Midbrain (tissue), 1 donor: ENCODE results near the gene MYO7B.

ENCODE experiments used
- DNase-seq: peaks from one replicate; lab custom pipeline; 2025; lab: John Stamatoyannopoulos, UW

The MYO7B gene

DNA sequence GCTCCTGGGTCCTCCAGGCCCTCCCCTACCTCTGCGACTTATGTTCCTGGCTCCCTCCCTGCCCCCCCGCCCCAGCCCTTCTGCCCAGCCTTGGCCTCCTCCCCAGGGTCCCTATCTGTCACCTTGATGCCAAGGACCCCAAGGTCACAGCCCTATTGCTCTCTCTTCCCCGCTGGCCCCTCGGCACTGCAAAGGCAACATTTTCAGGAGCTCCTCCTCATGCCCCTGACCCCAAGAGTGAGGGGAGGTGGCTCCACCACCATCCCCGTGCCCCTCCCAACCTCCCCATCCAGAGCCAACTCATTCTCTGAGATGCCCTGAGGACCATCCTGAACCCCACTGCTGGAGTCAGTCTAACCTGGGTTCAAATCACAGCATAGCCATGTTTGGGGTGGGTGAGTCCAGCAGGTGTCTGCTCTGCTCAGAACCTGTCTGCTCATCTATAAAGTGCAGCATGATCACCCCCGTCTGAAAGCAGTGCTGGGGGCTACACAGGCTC, 128.1 kb downstream of the MYO7B start:
- no peak for DNase-seq

DNA sequence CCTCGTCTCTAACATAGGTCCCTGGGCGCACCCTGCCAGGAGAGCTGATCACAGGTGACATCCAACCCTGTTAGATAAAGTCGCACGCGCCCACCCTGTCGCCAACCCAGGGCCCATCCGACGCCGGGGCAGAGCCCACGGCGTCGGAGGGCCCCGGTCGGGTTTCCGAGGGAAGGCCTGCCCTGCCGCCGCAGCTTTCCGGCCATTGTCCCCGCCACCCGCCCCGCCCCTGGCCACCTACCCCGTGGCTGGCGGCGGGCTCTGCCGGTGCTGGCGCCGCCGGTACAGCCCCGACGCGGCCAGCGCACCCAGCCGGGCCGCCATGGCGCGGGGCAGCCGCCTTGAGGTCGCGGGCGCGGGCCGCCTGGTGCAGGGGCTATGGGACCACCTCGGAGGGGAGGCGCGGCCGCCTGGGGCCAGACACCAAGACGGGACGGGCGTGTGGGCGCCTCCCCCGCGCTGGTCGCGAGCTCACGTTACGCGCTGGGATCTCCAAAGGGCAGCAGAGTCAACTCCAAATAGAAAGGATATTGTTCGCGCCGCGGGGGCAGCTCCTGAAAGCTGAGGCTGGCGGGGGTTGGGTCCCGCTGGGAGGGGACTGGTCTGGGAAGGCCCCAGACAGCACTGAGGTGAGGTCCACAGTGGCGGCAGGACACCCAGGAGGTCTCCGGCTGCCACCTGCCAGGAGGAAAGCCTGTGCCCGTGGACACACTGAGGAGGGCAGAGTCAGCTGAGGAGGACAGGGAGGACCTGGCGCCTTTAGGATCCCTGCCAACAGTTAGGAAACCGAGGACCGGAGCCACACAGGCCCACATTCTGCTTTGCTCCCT, 128.8 kb downstream of the MYO7B start:
- no peak for DNase-seq

DNA sequence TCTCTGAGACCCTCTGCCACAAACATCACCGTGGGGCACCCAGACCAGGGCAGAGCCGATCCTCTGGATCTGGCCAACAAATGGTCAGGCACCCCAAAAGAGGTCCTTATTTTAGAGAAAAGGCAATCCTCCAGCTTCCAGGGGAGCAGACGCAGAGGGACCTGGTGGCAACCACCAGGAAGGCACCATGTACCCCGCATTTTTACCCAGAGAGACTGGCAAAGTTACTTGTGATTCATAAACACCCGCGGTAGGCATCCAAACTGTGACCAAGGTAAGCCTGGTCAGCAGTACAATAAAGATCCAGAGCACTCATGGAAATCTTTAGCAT, 129.4 kb downstream of the MYO7B start:
- no peak for DNase-seq

DNA sequence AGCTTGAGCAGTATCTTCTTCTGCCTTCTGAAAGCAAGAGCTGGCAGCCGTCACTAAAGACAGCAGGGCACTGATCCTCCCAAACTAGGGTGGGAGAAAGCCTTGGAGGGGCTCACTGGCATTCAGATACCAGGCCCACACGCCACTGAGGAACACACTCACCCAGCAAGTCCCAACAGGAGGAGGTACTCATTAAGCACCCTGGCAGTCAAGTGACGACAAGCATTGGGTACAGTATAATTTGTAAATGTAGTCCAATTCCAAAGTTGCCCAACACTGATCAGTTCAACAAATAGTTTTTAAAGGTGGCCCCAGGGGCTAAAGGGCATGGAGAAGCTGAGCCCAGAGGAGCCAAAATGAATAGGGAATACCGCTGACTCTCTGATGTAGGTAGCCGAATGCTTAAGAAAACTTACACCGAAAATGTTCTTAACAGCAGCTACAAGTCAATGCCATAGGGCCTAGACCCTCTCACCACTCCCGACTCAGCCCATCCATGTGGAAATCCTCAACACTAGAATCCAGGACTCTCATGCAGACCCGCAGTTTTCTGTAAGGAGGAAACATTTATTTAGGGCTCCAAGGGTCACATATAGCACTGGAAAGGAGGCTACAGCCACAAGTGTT, 129.9 kb downstream of the MYO7B start:
- no peak for DNase-seq

DNA sequence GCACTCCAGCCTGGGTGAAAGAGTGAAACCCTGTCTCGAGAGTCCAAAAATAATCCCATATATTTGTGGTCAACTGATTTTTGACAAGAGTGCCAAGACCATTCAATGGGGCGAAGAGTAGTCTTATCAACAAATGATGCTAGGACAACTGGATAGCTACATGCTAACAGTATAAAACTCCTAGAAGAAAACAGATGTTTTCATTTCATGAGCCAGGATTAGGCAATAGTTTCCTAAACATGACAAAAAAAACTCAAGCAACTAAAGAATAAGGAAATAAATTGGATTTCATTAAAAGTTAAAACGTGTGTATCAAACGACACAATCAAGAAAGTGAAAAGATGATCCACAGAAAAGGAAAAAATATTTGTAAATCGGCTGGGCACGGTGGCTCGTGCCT, 133.6 kb downstream of the MYO7B start:
- DNase-seq, result no peak

DNA sequence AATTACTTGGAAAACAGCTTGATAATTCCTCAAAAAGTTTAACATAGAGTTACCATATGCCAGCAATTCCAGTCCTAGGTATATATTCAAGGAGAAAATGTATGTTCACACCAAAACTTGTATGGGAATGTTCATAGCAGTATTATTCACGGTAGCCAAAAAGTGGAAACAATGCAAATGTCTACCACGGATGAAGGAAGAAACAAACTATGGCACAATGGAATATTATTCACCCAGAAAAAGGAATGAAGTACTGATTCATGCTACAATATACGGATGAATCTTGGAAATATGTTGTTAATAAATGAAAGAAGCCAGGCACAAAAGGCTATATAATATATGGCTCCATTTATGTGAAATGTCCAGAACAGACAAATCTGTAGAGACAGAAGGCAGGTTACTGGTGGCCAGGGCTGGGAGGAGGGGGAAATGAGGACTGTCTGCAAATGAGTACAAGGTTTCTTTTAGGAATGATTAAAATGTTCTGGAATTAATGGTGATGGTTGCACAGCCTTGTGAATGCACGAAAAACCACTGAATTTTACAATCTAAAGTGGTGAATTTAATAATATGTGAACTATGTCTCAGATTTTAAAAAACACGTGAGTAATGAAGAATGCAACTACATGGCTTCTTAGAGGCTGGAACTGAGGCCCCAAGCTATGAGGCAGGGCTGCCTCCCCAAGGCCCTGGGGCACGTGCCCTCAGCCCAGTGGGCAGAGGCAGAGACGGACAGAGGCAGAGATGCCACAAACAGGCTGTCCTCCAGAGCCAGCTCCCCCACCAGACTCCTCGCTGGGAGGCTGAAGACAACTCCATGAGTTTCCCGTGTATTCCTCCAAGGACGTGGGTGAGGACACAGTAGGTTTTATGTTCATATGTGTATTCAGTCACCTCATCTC, 134.8 kb downstream of the MYO7B start:
- no peak for DNase-seq

DNA sequence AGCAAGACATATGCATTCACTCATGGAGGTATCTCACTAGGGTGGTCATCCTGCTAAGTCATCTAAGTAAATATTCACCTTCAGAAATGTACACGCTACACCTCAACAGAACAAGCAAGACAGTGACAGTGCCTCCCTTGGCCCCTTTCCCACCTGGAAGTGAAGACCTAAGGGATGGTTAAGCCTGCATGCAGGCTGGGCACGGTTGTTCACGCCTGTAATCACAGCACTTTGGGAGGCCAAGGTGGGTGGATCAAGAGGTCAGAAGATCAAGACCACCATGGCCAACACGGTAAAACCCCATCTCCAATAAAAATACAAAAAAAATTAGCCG, 135.4 kb downstream of the MYO7B start:
- no peak for DNase-seq

DNA sequence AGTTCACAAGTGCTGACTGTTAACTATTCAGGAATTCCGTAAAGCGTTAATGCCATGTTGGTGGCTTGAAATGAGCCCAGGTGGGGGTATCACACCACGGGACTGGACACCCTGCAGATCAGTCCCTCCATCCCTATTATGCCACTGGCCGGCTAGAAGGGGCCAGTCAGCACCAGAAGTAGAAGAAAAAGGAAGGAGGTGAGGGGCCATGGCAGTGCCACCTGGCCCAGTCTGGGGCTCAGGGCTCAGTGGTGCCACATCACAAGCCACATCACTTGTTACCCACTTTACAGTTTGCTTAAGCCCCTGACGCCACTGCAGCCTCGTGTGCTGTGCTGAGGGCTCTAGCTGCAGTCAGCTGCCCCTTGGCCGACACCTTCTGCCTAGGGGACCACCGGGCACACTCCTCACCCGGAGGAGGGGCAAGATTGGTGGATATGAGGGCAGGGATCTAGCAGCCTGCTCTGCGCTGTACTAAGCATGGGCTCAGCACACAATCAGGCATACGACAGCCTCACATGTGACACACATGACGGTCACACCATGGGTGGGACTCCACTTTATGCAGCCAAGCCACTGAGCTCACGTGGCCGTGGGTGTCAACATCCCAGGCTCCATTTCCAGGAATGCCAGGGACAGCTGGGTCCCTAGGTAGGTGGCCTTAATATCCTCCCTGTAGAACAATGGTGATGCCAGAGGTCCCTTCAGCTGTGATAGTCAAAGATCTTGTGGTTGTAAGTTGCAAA, 136.2 kb downstream of the MYO7B start:
- DNase-seq, result no peak

DNA sequence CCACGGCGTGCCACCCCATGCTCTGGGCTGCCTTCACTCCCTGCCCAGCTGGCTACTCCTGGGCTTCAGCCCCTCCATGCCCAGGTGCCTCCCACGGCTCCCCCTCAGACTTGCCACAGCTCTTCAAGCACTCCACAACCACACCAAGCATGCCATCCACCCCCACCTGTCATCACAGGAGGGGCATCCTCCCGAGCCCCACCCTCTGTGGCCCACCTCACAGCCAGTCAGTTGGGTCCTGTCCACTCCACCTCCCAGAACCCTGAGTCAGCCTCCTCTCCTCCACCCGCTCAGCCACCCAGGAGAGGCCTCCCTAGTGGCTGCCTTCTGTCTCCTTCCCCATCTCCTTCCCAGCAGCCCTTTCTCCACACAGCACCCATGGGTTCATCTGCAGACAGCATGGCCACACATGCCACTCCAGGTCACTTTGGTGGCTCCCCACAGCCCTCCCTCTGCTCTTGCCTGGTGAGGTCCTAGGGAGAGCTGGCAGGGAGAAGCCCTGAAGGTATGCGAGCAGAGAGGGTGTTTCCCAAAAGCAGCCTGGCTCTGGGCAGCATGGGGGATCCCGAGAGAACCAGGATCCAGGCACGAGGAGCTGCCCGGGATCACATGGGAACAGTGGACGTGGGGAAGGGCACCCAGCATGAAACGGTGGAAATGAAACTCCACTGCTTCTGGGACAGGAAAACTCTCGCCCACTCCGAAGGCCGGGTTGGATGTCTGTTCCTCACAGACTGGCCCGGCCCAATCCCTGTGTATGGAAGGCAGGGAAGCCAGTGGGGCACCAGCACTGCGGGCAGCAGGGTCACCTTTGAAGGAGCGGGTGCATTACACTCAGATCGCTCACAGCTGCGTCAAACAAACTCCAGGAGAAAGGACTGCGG, 137.1 kb downstream of the MYO7B start:
- no peak for DNase-seq

DNA sequence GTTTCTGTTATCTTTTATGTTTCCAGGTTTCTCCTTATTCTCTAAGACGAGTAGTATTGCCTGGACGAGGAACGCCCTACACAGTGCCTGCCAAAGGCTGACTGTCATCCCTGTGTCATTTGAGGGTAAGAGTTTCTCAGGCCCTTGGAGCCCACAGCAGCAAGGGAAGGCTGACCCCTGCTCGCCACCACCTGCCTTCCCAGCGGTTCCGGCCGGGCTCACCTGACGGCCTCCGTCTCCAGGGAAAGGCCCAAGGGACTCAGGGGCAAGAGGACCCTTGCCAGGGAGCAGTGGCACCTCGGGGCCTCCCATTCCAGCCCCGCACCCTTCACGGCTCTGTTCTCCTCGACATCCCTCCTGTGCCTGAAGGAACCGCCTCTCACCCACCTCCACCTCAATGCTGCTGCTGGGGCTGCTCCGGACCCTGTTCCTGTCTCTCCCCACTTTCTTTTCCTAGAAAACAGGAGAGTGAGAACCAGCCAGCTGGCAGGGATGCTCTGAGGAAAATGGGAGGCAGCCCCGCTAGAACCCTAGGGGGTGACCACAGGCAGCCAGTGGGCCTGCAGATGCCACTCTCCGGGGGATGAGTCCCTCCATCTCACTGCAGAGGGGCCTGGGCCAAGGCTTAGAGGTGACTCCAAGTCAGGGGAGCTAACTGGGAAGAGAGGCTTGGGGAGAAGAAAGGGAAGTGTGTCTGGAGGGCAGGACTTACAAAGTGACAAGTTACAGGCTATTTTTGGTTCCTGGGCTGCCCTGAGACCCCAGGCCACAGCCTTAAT, 138.0 kb downstream of the MYO7B start:
- no peak for DNase-seq

DNA sequence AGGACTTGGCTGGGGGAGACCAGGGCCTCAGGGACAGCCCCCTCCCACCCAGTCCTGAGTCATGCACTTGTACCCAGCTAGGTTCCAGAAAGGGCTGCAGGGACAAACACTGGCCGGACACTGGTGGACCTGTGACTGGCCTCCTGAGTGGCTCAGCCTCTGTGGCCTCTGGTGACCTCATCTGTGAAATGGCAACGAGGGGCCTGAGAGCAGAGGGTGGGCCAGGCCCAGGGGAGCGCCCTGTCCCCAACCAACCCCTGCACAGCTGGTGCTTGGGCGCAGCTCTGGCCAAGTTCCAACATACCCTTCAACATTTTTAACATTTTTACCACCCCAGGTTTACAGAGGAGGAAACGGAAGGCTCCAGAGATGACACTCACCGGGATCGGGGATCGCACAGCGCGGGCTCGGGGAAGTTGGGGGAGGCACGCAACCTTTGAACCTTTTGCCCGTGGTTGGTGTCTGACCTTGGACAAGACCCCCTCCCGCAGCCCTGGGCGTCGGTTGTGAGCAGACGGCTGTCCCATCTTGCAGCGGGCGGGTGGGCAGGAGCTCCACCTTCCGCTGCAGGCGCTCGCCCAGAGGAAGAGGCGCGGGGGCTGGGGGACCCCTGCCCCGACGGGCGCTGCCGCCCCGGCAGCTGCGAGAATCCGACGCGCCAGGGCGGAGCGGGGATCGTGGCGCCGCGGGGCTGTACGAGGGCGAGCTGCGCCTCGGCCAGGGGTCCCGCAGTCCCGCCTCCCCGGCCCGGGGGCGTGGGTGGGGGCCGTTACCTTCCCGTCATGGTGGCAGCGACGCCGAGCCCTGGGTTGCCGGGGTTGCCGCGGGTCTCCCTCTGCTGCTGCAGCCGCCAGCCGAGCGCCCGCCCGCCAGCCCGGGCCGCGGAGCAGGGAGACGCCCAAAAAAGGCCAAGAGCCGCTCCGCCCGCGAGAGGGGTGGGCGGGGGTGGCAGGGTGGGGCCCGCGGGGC, 139.0 kb downstream of the MYO7B start:
- DNase-seq, result no peak

DNA sequence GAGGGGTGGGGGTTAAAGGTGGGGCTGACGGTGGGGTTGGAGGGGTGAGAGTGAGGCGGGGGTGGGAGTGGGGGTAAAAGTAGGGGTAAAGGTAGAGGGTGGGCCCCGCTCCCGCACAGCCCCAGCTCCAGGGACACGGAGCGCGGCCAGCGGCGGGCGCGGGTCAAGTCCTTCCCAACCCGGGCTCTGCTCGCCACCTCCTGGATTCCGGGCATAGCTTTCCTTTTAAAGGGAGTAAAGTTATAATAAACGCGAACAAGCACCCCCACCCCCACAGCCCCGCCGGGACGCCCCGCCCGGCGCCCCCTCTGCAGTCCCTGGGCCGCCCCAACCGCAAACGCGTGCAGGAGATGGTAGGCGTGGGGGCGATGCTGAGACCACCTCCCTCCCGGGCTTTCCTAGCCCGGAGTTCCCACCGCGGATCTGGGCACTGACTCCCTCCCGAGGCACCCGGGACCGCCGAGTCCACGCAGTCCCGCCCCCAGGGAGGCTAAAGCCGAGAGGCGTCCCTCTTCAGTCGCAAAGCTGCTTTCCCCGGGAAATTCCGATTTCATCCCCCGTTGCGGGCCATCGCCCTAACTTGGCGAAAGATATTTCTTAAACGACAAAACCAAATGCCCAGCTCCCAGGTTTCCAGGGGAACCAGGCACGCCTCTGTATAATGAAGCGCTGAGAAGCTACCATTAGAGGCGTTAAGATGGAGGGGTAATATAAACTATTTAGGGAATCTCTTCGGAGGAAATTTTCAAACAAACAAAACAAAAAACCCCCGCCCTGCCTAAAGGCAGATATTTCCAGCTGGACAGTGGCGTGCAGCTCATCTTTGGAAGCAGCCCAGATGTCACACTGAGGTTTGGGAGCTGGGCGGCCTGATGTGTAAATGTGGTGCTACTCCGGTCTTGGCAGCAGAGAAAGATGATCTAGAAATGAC, 140.1 kb downstream of the MYO7B start, which contains the start of gene LIMS2:
Gene LIMS2 (minus strand): TSS at position 200 of the 931 bp plus-strand sequence. CDS start 506 bp downstream, outside the sequence.
- DNase-seq, result no peak

DNA sequence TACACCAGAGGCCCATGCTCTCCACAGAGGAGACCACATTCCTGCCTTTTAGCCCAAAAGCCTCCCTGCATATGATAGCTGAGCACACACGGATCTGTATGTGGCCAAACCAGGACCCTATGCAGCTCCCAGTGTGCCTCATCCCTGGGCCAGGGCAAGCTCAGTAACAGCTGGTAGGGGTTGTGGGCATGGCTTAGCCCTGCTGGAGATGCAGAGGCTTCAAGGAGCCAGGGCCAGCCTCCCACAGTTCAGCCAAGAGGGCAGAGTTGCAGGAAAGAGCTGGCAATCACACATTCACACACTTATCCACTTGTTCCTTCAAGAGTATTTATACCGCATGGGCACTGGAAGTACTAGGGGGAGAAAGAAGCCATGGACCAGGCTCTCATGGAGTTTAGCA, 141.4 kb downstream of the MYO7B start:
- no peak for DNase-seq

DNA sequence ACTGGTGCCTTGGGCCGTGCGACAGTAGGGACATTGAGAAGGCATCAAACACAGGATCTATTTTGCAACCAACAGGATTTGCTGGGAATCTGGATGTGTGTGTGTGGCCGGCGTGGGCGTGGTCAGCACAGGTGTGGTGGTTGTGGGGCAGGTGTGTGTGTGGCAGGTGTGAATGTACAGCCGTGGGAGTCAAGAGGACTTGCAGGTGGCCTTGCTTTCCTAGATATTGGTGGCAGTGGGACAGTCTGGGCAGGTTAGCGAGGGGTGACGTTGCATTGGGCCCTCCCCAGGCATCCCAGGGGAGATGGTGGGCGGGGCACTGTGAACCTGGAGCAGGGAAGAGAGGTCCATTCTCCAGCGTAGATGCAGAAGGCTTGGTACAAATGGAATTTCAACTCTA, 143.0 kb downstream of the MYO7B start:
- no peak for DNase-seq

DNA sequence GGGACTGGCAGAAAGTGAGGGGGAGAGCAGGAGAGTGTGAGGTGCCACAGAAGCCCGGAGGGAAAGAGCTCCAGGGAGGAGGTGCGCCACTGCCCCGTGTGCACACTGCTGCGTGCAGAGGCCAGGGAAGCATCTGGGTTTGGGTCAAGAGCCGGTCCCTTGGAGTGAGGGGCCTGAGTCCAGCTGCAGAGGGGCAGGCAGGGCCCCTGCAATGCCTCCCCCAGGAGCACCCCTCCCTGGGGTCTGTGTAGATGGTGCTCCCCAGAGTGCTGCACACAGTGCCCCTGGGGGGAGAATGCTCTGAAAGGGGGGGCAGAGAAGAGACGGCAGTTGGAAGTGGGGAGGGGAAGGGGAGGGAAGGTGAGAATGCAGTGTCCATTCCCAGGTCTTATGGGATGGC, 143.5 kb downstream of the MYO7B start:
- DNase-seq, result no peak

DNA sequence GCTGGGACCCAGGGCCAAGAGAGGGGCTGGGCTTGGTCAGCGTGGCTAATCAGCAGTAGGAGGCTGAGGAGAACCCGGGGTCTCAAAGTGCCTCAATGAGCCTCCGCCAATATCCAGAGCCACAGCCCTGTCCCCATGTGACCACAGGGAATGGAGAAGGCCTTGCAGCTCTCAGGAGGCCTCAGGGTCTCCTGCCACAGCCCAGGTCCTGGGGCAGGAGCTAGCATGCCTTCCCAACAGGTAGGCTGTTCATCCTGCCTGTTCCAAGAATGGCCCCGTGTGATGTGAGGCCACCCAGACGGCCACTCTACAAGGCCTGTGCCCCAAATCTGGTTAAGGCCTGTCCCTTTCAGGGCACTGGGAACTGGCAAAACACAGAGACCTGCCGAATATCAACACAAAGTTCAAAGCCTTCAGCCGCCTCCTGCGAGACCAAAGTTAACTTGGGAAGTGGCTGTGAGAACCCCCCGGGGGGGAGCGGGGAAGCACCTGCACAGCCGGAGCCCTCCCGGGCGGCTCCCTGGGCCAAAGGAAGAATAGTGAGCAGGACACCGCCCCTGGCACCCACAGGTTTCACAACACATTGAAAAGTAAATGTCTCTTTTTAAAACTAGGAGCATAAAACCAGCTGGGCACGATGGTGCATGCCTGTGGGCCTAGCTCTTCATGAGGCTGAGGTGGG, 144.3 kb downstream of the MYO7B start:
- DNase-seq, result no peak

DNA sequence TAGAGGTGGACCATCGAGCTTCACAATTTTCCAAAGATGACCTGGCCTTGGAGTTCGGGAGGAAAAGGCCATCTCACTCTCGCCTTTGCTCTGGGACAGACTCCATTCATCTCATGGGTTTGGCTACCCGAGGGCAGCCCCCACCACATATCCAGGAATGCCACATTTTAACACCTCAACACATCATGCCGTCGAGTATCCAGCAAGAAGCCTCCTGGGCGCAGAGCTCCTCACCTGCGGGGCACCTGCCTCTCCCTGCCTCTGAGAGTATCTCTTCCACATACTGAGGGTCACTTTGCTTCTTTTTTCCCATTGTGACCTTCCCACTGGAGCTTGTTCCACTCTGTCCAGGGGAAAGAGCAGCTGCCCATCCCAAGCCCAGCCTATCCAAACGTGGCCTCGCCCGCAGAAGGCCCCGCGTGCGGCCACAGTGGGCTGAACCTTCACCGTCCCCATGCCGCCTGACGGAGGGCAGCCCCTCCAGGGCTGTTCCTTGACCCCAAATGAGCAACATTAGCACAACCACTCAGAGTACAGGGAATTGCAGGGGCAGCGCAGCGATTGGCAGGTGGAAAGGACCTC, 145.3 kb downstream of the MYO7B start:
- DNase-seq, result no peak
